ENCODE measurements around the gene THRSP. TPM values are rescaled to one million over a fixed set of nuclear protein-coding genes. Genes with fewer than 3 reads are reported as not detected.

The THRSP gene
- total RNA-seq, 1 experiment from 2014 or later: not detected

DNA sequence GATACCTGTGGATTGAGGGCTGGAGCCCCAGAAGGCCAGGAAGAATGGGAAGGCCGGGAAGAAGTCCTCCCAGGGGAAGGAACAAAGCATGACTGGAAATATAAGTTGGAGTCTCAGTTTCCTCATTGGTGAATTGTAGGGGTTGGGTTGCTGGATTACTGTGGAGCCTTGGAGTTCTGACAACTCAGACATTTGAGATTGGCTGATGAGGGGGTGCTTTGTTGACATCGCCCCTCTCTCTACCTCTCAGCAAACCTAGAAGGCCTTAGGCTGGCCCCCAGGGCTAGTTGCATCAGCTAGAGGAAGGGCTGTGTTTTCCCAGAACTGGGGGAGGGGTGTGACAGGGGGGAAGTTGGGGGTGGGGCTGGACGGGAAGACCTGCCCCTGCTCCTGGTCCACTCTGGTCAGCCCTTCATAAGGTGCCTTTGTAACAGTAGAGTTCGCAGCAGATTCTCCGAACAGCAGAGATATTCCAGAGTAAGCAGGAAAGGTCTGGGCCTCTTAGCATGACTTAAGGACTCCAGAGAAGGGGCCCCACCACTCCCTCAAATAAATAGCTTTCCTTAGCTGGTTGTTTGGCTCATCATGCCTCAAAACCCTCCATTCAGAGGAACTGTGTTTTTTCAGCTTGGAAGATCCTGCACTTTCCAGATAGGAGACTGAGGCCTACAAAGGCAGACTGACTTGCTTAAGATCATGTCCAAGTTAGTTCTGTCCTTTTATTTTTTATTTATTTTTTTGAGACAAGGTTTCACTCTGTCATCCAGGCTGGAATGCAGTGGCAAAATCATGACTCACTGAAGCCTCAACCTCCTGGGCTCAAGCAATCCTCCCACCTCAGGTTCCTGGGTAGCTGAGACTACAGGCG is 12.5 kb upstream of the THRSP start:
- peaks cover 15% of the 10 kb centered on the region for H3K4me1 ChIP-seq (ENCODE audit: insufficient read depth, low read length)
- peak overlapping the region; percentile 63 for H3K27ac ChIP-seq (ENCODE audit: low read length)
- ATAC-seq: peak; percentile 95
- H3F3A ChIP-seq (ENCODE audit: low read length, unreplicated experiment): no peaks in the 10 kb centered on the region
- no peaks in the 10 kb centered on the region for H3K9me3 ChIP-seq (ENCODE audit: low read length)
- intact Hi-C loops (cut with micrococcal nuclease): no loop called here
- no peaks in the 10 kb centered on the region for H3K36me3 ChIP-seq (ENCODE audit: low read depth, low read length)
- no peaks in the 10 kb centered on the region for H3K27me3 ChIP-seq (ENCODE audit: low read length)
- no peak for TF ChIP-seq EZH2phosphoT487 (IDR thresholded peaks at IDR 0.05; ENCODE audit: borderline replicate concordance, low read length)
- TF ChIP-seq EZH2 (IDR thresholded peaks at IDR 0.05; ENCODE audit: low read length, unreplicated experiment): no peak
- TF ChIP-seq, protein P1, sequence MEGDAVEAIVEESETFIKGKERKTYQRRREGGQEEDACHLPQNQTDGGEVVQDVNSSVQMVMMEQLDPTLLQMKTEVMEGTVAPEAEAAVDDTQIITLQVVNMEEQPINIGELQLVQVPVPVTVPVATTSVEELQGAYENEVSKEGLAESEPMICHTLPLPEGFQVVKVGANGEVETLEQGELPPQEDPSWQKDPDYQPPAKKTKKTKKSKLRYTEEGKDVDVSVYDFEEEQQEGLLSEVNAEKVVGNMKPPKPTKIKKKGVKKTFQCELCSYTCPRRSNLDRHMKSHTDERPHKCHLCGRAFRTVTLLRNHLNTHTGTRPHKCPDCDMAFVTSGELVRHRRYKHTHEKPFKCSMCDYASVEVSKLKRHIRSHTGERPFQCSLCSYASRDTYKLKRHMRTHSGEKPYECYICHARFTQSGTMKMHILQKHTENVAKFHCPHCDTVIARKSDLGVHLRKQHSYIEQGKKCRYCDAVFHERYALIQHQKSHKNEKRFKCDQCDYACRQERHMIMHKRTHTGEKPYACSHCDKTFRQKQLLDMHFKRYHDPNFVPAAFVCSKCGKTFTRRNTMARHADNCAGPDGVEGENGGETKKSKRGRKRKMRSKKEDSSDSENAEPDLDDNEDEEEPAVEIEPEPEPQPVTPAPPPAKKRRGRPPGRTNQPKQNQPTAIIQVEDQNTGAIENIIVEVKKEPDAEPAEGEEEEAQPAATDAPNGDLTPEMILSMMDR (conservative IDR thresholded peaks at IDR 0.05; ENCODE audit: low read depth, low read length): no peak
- H3K9me2 ChIP-seq (replicated peaks; ENCODE audit: low read length): no peaks in the 10 kb centered on the region
- H2AFZ ChIP-seq (ENCODE audit: low read length): peak overlapping the region; percentile 62
- peak; percentile 84 for DNase-seq
- no peak overlapping the region for H3K4me3 ChIP-seq (ENCODE audit: low read length)
- no peaks in the 10 kb centered on the region for H3K79me2 ChIP-seq (ENCODE audit: low read length)
- H4K20me1 ChIP-seq (ENCODE audit: low read length): no peaks in the 10 kb centered on the region
- peak overlapping the region; percentile 52 for H3K4me2 ChIP-seq (ENCODE audit: low read length)
- no peak overlapping the region for H3K9ac ChIP-seq (ENCODE audit: low read length)
- ChIA-PET CTCF (interaction anchor here (0.5 kb wide), 1 partner anchor 16 kb away, joined by 3 read pairs; no protein-coding TSS in a partner anchor), POLR2A (ENCODE audit: unreplicated experiment) (interaction anchor here (0.7 kb wide), 1 partner anchor 56 kb away, joined by 6 read pairs; no protein-coding TSS in a partner anchor)
- no TSS peak for BruUV-seq (replicated peaks)

DNA sequence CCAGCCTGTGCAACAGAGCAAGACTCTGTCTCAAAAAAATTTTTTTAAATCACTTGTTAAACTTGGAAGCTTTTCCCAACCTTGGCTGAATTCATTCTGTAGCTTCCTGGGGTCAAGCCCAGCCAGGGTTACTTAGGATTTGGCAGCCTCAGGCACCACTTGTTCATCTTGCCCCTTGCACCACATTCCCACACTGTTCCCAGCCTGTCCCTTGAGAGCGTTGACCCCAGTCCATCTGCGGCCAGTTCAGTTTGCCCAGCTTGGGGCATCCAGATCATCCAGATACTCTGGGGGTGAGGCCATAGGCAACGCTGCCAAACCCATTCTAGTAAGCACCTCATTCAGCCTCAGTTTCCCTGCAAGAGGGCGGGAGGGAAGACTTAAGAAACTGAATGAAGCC is 8.7 kb upstream of the THRSP start:
- Histone ChIP-seq H4K20me1 (ENCODE audit: low read length) (no peaks in the 10 kb centered on the region), H3K9ac (ENCODE audit: low read length) (no peak overlapping the region), H3K9me2 (replicated peaks; ENCODE audit: low read length) (no peaks in the 10 kb centered on the region), H3K27ac (ENCODE audit: low read length) (no peak overlapping the region), H3F3A (ENCODE audit: low read length, unreplicated experiment) (no peaks in the 10 kb centered on the region), H3K4me1 (ENCODE audit: insufficient read depth, low read length) (peaks cover 15% of the 10 kb centered on the region), H3K79me2 (ENCODE audit: low read length) (no peaks in the 10 kb centered on the region), H3K9me3 (ENCODE audit: low read length) (no peaks in the 10 kb centered on the region), H3K36me3 (ENCODE audit: low read depth, low read length) (no peaks in the 10 kb centered on the region), H3K27me3 (ENCODE audit: low read length) (no peaks in the 10 kb centered on the region), H2AFZ (ENCODE audit: low read length) (no peak overlapping the region), H3K4me2 (ENCODE audit: low read length) (no peak overlapping the region), H3K4me3 (ENCODE audit: low read length) (no peak overlapping the region)
- no peak for ATAC-seq
- BruUV-seq (replicated peaks): no TSS peak
- CTCF ChIA-PET: no interaction called here
- intact Hi-C loops (cut with micrococcal nuclease): no loop called here
- POLR2A ChIA-PET (ENCODE audit: unreplicated experiment): no interaction called here
- DNase-seq: no peak
- TF ChIP-seq, protein P1 (conservative IDR thresholded peaks at IDR 0.05; ENCODE audit: low read depth, low read length): no peak
- TF ChIP-seq EZH2phosphoT487 (IDR thresholded peaks at IDR 0.05; ENCODE audit: borderline replicate concordance, low read length): no peak
- no peak for TF ChIP-seq EZH2 (IDR thresholded peaks at IDR 0.05; ENCODE audit: low read length, unreplicated experiment)

DNA sequence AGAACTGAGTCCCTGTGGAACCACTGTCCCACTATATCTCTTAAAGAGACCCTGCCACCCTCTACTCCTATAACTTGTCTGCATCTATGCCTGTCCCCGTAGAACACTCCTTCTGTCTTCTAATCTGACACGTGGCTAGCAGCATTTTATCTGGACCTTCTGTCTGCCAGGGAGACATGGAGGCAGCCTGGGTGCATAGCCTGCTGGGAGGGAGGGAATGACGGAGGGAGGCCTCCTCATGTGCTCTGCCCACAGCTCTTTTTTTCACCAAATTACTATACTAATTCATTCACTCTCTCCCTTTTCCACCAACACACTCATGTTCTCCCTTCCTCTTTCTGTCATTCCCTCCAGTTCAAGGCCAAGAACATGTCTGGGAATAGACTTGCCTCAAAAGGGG is 7.6 kb upstream of the THRSP start:
- TF ChIP-seq, protein P1 (conservative IDR thresholded peaks at IDR 0.05; ENCODE audit: low read depth, low read length): no peak
- TF ChIP-seq EZH2phosphoT487 (IDR thresholded peaks at IDR 0.05; ENCODE audit: borderline replicate concordance, low read length) (no peak), EZH2 (IDR thresholded peaks at IDR 0.05; ENCODE audit: low read length, unreplicated experiment) (no peak)
- ChIA-PET POLR2A (ENCODE audit: unreplicated experiment) (no interaction called here), CTCF (no interaction called here)
- H3K4me3 ChIP-seq (ENCODE audit: low read length): no peak overlapping the region
- DNase-seq: no peak
- H3K4me2 ChIP-seq (ENCODE audit: low read length): no peak overlapping the region
- no peaks in the 10 kb centered on the region for H3K79me2 ChIP-seq (ENCODE audit: low read length)
- no peaks in the 10 kb centered on the region for H3K27me3 ChIP-seq (ENCODE audit: low read length)
- intact Hi-C loops (cut with micrococcal nuclease): no loop called here
- peaks cover 9% of the 10 kb centered on the region for H3K4me1 ChIP-seq (ENCODE audit: insufficient read depth, low read length)
- H3F3A ChIP-seq (ENCODE audit: low read length, unreplicated experiment): no peaks in the 10 kb centered on the region
- H3K9ac ChIP-seq (ENCODE audit: low read length): no peak overlapping the region
- H2AFZ ChIP-seq (ENCODE audit: low read length): no peak overlapping the region
- no peaks in the 10 kb centered on the region for H3K9me3 ChIP-seq (ENCODE audit: low read length)
- no peak for ATAC-seq
- H3K27ac ChIP-seq (ENCODE audit: low read length): no peak overlapping the region
- H3K36me3 ChIP-seq (ENCODE audit: low read depth, low read length): no peaks in the 10 kb centered on the region
- H4K20me1 ChIP-seq (ENCODE audit: low read length): no peaks in the 10 kb centered on the region
- BruUV-seq (replicated peaks): no TSS peak
- H3K9me2 ChIP-seq (replicated peaks; ENCODE audit: low read length): no peaks in the 10 kb centered on the region
